K562 (cell line): Measurements from ENCODE around the gene RPL21. TPM values are rescaled to one million over a fixed set of nuclear protein-coding genes. Genes with fewer than 3 reads are reported as not detected.

Experiments
- ARNT ChIP-seq, 2 experiments: fragments of 450-650 bp; IDR thresholded peaks; 2 replicates each; pipeline ENCODE4 v1.6.1; 2016; ENCODE audit warnings: mild to moderate bottlenecking in 1 of 2
- ATF1 ChIP-seq, 2 experiments: fragments of 450-650 bp in 1 of 2; IDR thresholded peaks; 2 replicates each; pipeline ENCODE4 v1.6.1; 2016; ENCODE audit warnings: missing compliant biosample characterization in 1 of 2, missing genetic modification characterization in 1 of 2
- ATF6 ChIP-seq: sonication (generic); formaldehyde crosslinking; IDR thresholded peaks from 2 replicates; pipeline ENCODE4 v1.4.0; 2020; ENCODE audit warnings: mild to moderate bottlenecking, missing genetic modification reagents
- DPF2 ChIP-seq: fragments of 450-650 bp; IDR thresholded peaks from 2 replicates; pipeline ENCODE4 v1.6.1; 2016
- E2F8 ChIP-seq: fragments of 450-650 bp; IDR thresholded peaks from 2 replicates; pipeline ENCODE4 v1.7.1; 2018; ENCODE audit warnings: mild to moderate bottlenecking, low read depth; ENCODE audit not compliant: partially characterized antibody
- ESRRA ChIP-seq: fragments of 450-650 bp; IDR thresholded peaks from 2 replicates; pipeline ENCODE4 v1.6.1; 2014; ENCODE audit warnings: low read depth, mild to moderate bottlenecking, moderate library complexity, borderline replicate concordance
- GTF2E2 ChIP-seq: fragments of 200-800 bp; sonication (Bioruptor generic); IDR thresholded peaks from 2 replicates; pipeline ENCODE4 v1.6.1; 2016; ENCODE audit warnings: missing genetic modification characterization, missing compliant biosample characterization
- HMGN3 ChIP-seq: IDR thresholded peaks from 2 replicates; pipeline ENCODE4 v1.6.1; 2011; ENCODE audit warnings: borderline replicate concordance, low read depth, mild to moderate bottlenecking, mixed read lengths, low read length; ENCODE audit not compliant: insufficient read length; ENCODE audit errors: extremely low read depth
- KDM1A ChIP-seq, 2 experiments: fragments of 450-650 bp; IDR thresholded peaks; 2 replicates each; pipeline ENCODE4 v1.6.1; 2016; ENCODE audit warnings: mild to moderate bottlenecking in 2 of 2
- PATZ1 ChIP-seq: fragments of 250-450 bp; sonication (Bioruptor Pico); IDR thresholded peaks from 2 replicates; pipeline ENCODE4 v1.5.0; 2020; ENCODE audit warnings: mild to moderate bottlenecking, borderline replicate concordance
- PML ChIP-seq: IDR thresholded peaks from 2 replicates; pipeline ENCODE4 v1.6.1; 2012; ENCODE audit warnings: low read length, inconsistent platforms
- VEZF1 ChIP-seq: fragments of 200-800 bp; sonication (Bioruptor generic); IDR thresholded peaks from 2 replicates; pipeline ENCODE4 v1.6.1; 2017; ENCODE audit warnings: missing genetic modification characterization, missing compliant biosample characterization
- ZBTB49 ChIP-seq: sonication (generic); formaldehyde crosslinking; IDR thresholded peaks from 2 replicates; pipeline ENCODE4 v1.8.0; 2022; ENCODE audit warnings: missing genetic modification reagents, mild to moderate bottlenecking, borderline replicate concordance
- ZNF23 ChIP-seq: fragments of 250-450 bp; sonication (Bioruptor Pico); IDR thresholded peaks from 2 replicates; pipeline ENCODE4 v1.4.0; 2020; ENCODE audit warnings: mild to moderate bottlenecking
- polyA plus RNA-seq, 8 experiments: library from polyadenylated mRNA; depleted of rRNA in 4 of 8; stranded (reverse) in 5 of 8; unstranded in 3 of 8; fragments of >200 nt; fragmentation: Nextera tagmentation in 2 of 8; fragmentation: Illumina TruSeq in 1 of 8; extraction: Ambion mirVana in 2 of 8; extraction: Trizol in 1 of 8; gene quantifications; 2 replicates each; pipeline versions ENCODE4 v1.2.1 to v1.2.3, GENCODE V29; 2011 to 2014; ENCODE audit warnings: inconsistent platforms in 1 of 8, missing spikeins in 1 of 8
- total RNA-seq, 7 experiments: library from RNA; depleted of rRNA in 6 of 7; stranded (reverse); fragments of >200 nt in 6 of 7; fragmentation: Illumina TruSeq in 2 of 7; extraction: Trizol in 2 of 7; gene quantifications; 2 replicates each; pipeline versions ENCODE4 v1.2.1 to v1.2.3, GENCODE V29; 2011 to 2021; ENCODE audit warnings: low replicate concordance in 1 of 7

Gene RPL21
- total and polyA plus RNA-seq, 9 of the 15 experiments (the other 6 are each of a cell fraction or from before 2014, with no cell fraction given), result 622 to 4,203 (median 1,676) TPM

GRCh38 chr13:27251166-27252091 lies at the start of gene RPL21 (continued):
- TF ChIP-seq ARNT (IDR thresholded peaks at IDR 0.05) (no peak), GTF2E2 (tag) (peak; percentile 85), KDM1A (IDR thresholded peaks at IDR 0.05) (no peak), HMGN3 (no peak), ATF6 (peak; percentile 60; the same call in 1 of the 2 replicates), DPF2 (0 out of 2 replicates have a peak, but pooled peaks have one; percentile 9), PML (peak; percentile 23; the same call in 1 of the 2 replicates), E2F8 (peak; percentile 58), ZBTB49 (CRISPR knock-in tag) (no peak), ESRRA (peak; percentile 86), PATZ1 (CRISPR knock-in tag) (no peak), VEZF1 (peak; percentile 79), ZNF23 (CRISPR knock-in tag) (no peak), ATF1 (CRISPR knock-in tag; IDR thresholded peaks at IDR 0.05) (peak; percentile 53), ATF1 (tag; IDR thresholded peaks at IDR 0.05) (peak; percentile 98)
